GM23248 (cell line): ENCODE data around the gene SLC16A2. TPM values are rescaled to one million over a fixed set of nuclear protein-coding genes. Genes with fewer than 3 reads are reported as not detected.
A peak's percentile ranks its signal among the peaks of the same experiment; 100 is the strongest.

Source experiments
- DNase-seq: peaks from one replicate; pipeline ENCODE4 v3.0.0-alpha.2; 2015
- H2AFZ ChIP-seq: fragments of 200-600 bp; sonication (generic); 2 replicates; pipeline ENCODE4 v1.6.1; 2016; ENCODE audit warnings: antibody characterized with exemption
- H3F3A ChIP-seq: fragments of 200-600 bp; sonication (generic); 2 replicates; pipeline ENCODE4 v1.6.1; 2016; ENCODE audit warnings: mild to moderate bottlenecking, antibody characterized with exemption, mixed run types; ENCODE audit not compliant: insufficient read depth
- H3K27ac ChIP-seq: fragments of 200-600 bp; sonication (generic); 2 replicates; pipeline ENCODE4 v1.5.1; 2016; ENCODE audit warnings: mild to moderate bottlenecking
- H3K27me3 ChIP-seq: fragments of 200-600 bp; sonication (generic); replicated peaks from 2 replicates; pipeline ENCODE4 v1.6.1; 2016; ENCODE audit warnings: mild to moderate bottlenecking; ENCODE audit not compliant: insufficient read depth
- H3K36me3 ChIP-seq: fragments of 200-600 bp; sonication (generic); 2 replicates; pipeline ENCODE4 v1.6.1; 2016; ENCODE audit warnings: low read depth, mild to moderate bottlenecking
- H3K4me1 ChIP-seq: fragments of 200-600 bp; sonication (generic); 2 replicates; pipeline ENCODE4 v1.6.1; 2016; ENCODE audit warnings: mild to moderate bottlenecking; ENCODE audit not compliant: insufficient read depth
- H3K4me2 ChIP-seq: fragments of 200-600 bp; sonication (generic); one replicate; pipeline ENCODE4 v1.6.1; 2016; ENCODE audit warnings: mild to moderate bottlenecking; ENCODE audit not compliant: unreplicated experiment
- H3K4me3 ChIP-seq: fragments of 200-600 bp; sonication (generic); 2 replicates; pipeline ENCODE4 v1.5.1; 2016; ENCODE audit warnings: mild to moderate bottlenecking
- H3K79me2 ChIP-seq: fragments of 200-600 bp; sonication (generic); 2 replicates; pipeline ENCODE4 v1.6.1; 2016; ENCODE audit warnings: mild to moderate bottlenecking; ENCODE audit not compliant: insufficient read depth
- H3K9ac ChIP-seq: fragments of 200-600 bp; sonication (generic); 2 replicates; pipeline ENCODE4 v1.6.1; 2016; ENCODE audit warnings: mild to moderate bottlenecking
- H3K9me2 ChIP-seq: fragments of 200-600 bp; sonication (generic); 2 replicates; pipeline ENCODE4 v1.6.1; 2016; ENCODE audit warnings: mixed run types, mild to moderate bottlenecking, moderate library complexity; ENCODE audit not compliant: insufficient read depth
- H3K9me3 ChIP-seq: fragments of 200-600 bp; sonication (generic); one replicate; pipeline ENCODE4 v1.6.1; 2017; ENCODE audit warnings: low read depth
- H4K20me1 ChIP-seq: fragments of 200-600 bp; sonication (generic); 2 replicates; pipeline ENCODE4 v1.6.0; 2016; ENCODE audit not compliant: insufficient read depth
- EZH2 ChIP-seq: fragments of 200-600 bp; sonication (generic); IDR thresholded peaks from 2 replicates; pipeline ENCODE4 v1.6.1; 2018; ENCODE audit warnings: antibody characterized with exemption, mild to moderate bottlenecking; ENCODE audit not compliant: insufficient read depth, poor library complexity, severe bottlenecking
- EZH2phosphoT487 ChIP-seq: fragments of 200-600 bp; sonication (generic); IDR thresholded peaks from 2 replicates; pipeline ENCODE4 v1.6.1; 2018; ENCODE audit warnings: antibody characterized with exemption, moderate library complexity, mild to moderate bottlenecking, low read depth; ENCODE audit not compliant: insufficient read depth
- WGBS, 2 experiments: methylation state at CpG; one replicate each; pipeline ENCODE4 v1.1.6; 2015 to 2017; ENCODE audit warnings: low lambda C conversion rate in 2 of 2, low coverage in 1 of 2; ENCODE audit errors: missing lambda C conversion rate in 2 of 2; 5-methylcytosine and 5-hydroxymethylcytosine counted together
- in situ Hi-C: fragments of 300-500 bp; cut with MboI; formaldehyde crosslinking; loops from 2 replicates; pipeline ENCODE4 v1.15.0; 2020
- polyA plus RNA-seq: library from polyadenylated mRNA; unstranded; fragments of >200 nt; fragmentation: Nextera tagmentation; extraction: Ambion mirVana; gene quantifications from 2 replicates; pipeline ENCODE4 v1.2.1, GENCODE V29; 2016
- total RNA-seq: library from RNA; depleted of rRNA; stranded (reverse); fragments of >200 nt; shearing (Covaris generic); gene quantifications from 2 replicates; pipeline ENCODE4 v1.2.3, GENCODE V29; 2014

SLC16A2 gene
- total and polyA plus RNA-seq, 2 experiments from 2014 or later = 53.0 to 55.6 TPM

- TF ChIP-seq EZH2 (no peak), EZH2phosphoT487 (no peak)
- H3K4me2 ChIP-seq = no peak overlapping the region
- no peak overlapping the region for H3K9ac ChIP-seq
- H3K36me3 ChIP-seq = no peaks in the 10 kb centered on the region
- no peak overlapping the region for H3K4me3 ChIP-seq
- H4K20me1 ChIP-seq = no peaks in the 10 kb centered on the region
- no peaks in the 10 kb centered on the region for H3K9me2 ChIP-seq
- peaks cover 27% of the 10 kb centered on the region for H3K4me1 ChIP-seq
- no peak for DNase-seq
- 78 to 89% methylated on average over 1 of the region's 1 CpG for WGBS, 2 experiments
- no peaks in the 10 kb centered on the region for H3K79me2 ChIP-seq
- H3K27me3 ChIP-seq = no peaks in the 10 kb centered on the region
- in situ Hi-C loops = no loop called here
- H3F3A ChIP-seq = peaks cover 11% of the 10 kb centered on the region
- H3K9me3 ChIP-seq = no peaks in the 10 kb centered on the region
- no peak overlapping the region for H3K27ac ChIP-seq
- H2AFZ ChIP-seq = no peak overlapping the region
These were observed 101.9 kb downstream of the SLC16A2 start for GRCh38 chrX:74523224-74523623.

GRCh38 chrX:74523870-74524735, 102.8 kb downstream of the SLC16A2 start:
- Histone ChIP-seq H3K27me3 (no peaks in the 10 kb centered on the region), H3K4me3 (no peak overlapping the region), H3K27ac (no peak overlapping the region), H3K79me2 (no peaks in the 10 kb centered on the region), H3K4me2 (no peak overlapping the region), H2AFZ (no peak overlapping the region), H3K9me3 (no peaks in the 10 kb centered on the region), H3K9ac (no peak overlapping the region), H3K4me1 (peaks cover 27% of the 10 kb centered on the region), H3K36me3 (no peaks in the 10 kb centered on the region), H3F3A (peaks cover 11% of the 10 kb centered on the region), H3K9me2 (no peaks in the 10 kb centered on the region), H4K20me1 (no peaks in the 10 kb centered on the region)
- in situ Hi-C loops = no loop called here
- peak; percentile 26 for DNase-seq
- WGBS, 2 experiments = 98 to 99% methylated on average over 11 of the region's 13 CpGs
- no peak for TF ChIP-seq EZH2phosphoT487
- TF ChIP-seq EZH2 = no peak

GRCh38 chrX:74525116-74525515, 103.8 kb downstream of the SLC16A2 start:
- Histone ChIP-seq H3K79me2 (no peaks in the 10 kb centered on the region), H3K4me3 (no peak overlapping the region), H3F3A (peaks cover 11% of the 10 kb centered on the region), H3K4me1 (peaks cover 22% of the 10 kb centered on the region), H3K9me2 (no peaks in the 10 kb centered on the region), H3K27me3 (no peaks in the 10 kb centered on the region), H3K36me3 (no peaks in the 10 kb centered on the region), H3K9me3 (no peaks in the 10 kb centered on the region), H2AFZ (no peak overlapping the region), H3K27ac (no peak overlapping the region), H4K20me1 (no peaks in the 10 kb centered on the region), H3K9ac (no peak overlapping the region), H3K4me2 (no peak overlapping the region)
- DNase-seq = no peak
- TF ChIP-seq EZH2 = no peak
- no peak for TF ChIP-seq EZH2phosphoT487
- in situ Hi-C loops = no loop called here

GRCh38 chrX:74526764-74527163, 105.5 kb downstream of the SLC16A2 start:
- H3K27me3 ChIP-seq = no peaks in the 10 kb centered on the region
- no peak overlapping the region for H2AFZ ChIP-seq
- WGBS, 2 experiments = 88 to 93% methylated on average over 1 of the region's 1 CpG
- no peaks in the 10 kb centered on the region for H3K9me2 ChIP-seq
- no peaks in the 10 kb centered on the region for H3K79me2 ChIP-seq
- no peaks in the 10 kb centered on the region for H3K9me3 ChIP-seq
- no peak overlapping the region for H3K9ac ChIP-seq
- H4K20me1 ChIP-seq = no peaks in the 10 kb centered on the region
- H3F3A ChIP-seq = peaks cover 6% of the 10 kb centered on the region
- DNase-seq = no peak
- in situ Hi-C loops = no loop called here
- H3K27ac ChIP-seq = no peak overlapping the region
- no peak overlapping the region for H3K4me2 ChIP-seq
- TF ChIP-seq EZH2 (no peak), EZH2phosphoT487 (no peak)
- peaks cover 17% of the 10 kb centered on the region for H3K4me1 ChIP-seq
- no peak overlapping the region for H3K4me3 ChIP-seq
- H3K36me3 ChIP-seq = no peaks in the 10 kb centered on the region

- in situ Hi-C loops = no loop called here
- no peak for DNase-seq
- Histone ChIP-seq H3K4me3 (no peak overlapping the region), H3K4me2 (no peak overlapping the region), H3K9me2 (no peaks in the 10 kb centered on the region), H3K9me3 (no peaks in the 10 kb centered on the region), H3K4me1 (peaks cover 11% of the 10 kb centered on the region), H4K20me1 (no peaks in the 10 kb centered on the region), H3K27me3 (no peaks in the 10 kb centered on the region), H3K36me3 (no peaks in the 10 kb centered on the region), H2AFZ (no peak overlapping the region), H3K27ac (no peak overlapping the region), H3K79me2 (no peaks in the 10 kb centered on the region), H3F3A (peaks cover 3% of the 10 kb centered on the region), H3K9ac (no peak overlapping the region)
- no peak for TF ChIP-seq EZH2
- TF ChIP-seq EZH2phosphoT487 = no peak
- WGBS, 2 experiments = 71 to 76% methylated on average over 4 of the region's 4 CpGs
These were observed 106.1 kb downstream of the SLC16A2 start for GRCh38 chrX:74527350-74527749.
